Neural cell (in vitro differentiated cells): ENCODE measurements around the gene TINAGL1. TPM values are rescaled to one million over a fixed set of nuclear protein-coding genes. Genes with fewer than 3 reads are reported as not detected.

ENCODE experiments used
- H2AFZ ChIP-seq: fragments of 200-600, 300-800 bp; sonication (generic), shearing (Covaris generic); 2 replicates; pipeline ENCODE4 v1.6.0; 2014; ENCODE audit warnings: low read depth, mild to moderate bottlenecking, antibody characterized with exemption, low read length, moderate library complexity
- H3F3A ChIP-seq: fragments of 200-600 bp; shearing (Covaris generic); 2 replicates; pipeline ENCODE4 v1.6.1; 2016; ENCODE audit warnings: mild to moderate bottlenecking, moderate library complexity, mixed read lengths, antibody characterized with exemption, low read length; ENCODE audit not compliant: insufficient read depth, poor library complexity, severe bottlenecking
- H3K27ac ChIP-seq: fragments of 200-600, 300-800 bp; sonication (generic), shearing (Covaris generic); 2 replicates; pipeline ENCODE4 v1.5.1; 2014; ENCODE audit warnings: mild to moderate bottlenecking, low read length, moderate library complexity
- H3K27me3 ChIP-seq: fragments of 300-800, 200-600 bp; sonication (generic), shearing (Covaris generic); 2 replicates; pipeline ENCODE4 v1.6.0; 2014; ENCODE audit warnings: mild to moderate bottlenecking, low read depth, low read length, moderate library complexity; ENCODE audit not compliant: insufficient read depth
- H3K36me3 ChIP-seq: fragments of 300-800, 200-600 bp; sonication (generic), shearing (Covaris generic); 2 replicates; pipeline ENCODE4 v1.5.1; 2014; ENCODE audit warnings: mild to moderate bottlenecking, antibody characterized with exemption, low read length, moderate library complexity; ENCODE audit not compliant: insufficient read depth
- H3K4me2 ChIP-seq: fragments of 300-800, 200-600 bp; sonication (generic), shearing (Covaris generic); 2 replicates; pipeline ENCODE4 v1.6.0; 2014; ENCODE audit warnings: mild to moderate bottlenecking, low read length
- H3K4me3 ChIP-seq: fragments of 300-800, 200-600 bp; sonication (generic), shearing (Covaris generic); 2 replicates; pipeline ENCODE4 v1.5.1; 2014; ENCODE audit warnings: mild to moderate bottlenecking, low read length, moderate library complexity
- H3K79me2 ChIP-seq: fragments of 200-600 bp; shearing (Covaris generic); replicated peaks from 2 replicates; pipeline ENCODE4 v1.6.0; 2014; ENCODE audit warnings: mild to moderate bottlenecking, low read length, moderate library complexity; ENCODE audit not compliant: insufficient read depth
- H3K9ac ChIP-seq: fragments of 300-800, 200-600 bp; sonication (generic), shearing (Covaris generic); 2 replicates; pipeline ENCODE4 v1.6.1; 2016; ENCODE audit warnings: mild to moderate bottlenecking, low read length, mixed read lengths
- H3K9me2 ChIP-seq: fragments of 200-600 bp; shearing (Covaris generic); 2 replicates; pipeline ENCODE4 v1.6.1; 2016; ENCODE audit warnings: mild to moderate bottlenecking, low read length, mixed read lengths; ENCODE audit not compliant: insufficient read depth
- H3K9me3 ChIP-seq: fragments of 200-600, 300-800 bp; sonication (generic), shearing (Covaris generic); 2 replicates; pipeline ENCODE4 v1.6.1; 2016; ENCODE audit warnings: mild to moderate bottlenecking, mixed run types, low read length, moderate library complexity, mixed read lengths
- H4K20me1 ChIP-seq: fragments of 200-600 bp; shearing (Covaris generic); 2 replicates; pipeline ENCODE4 v1.6.1; 2016; ENCODE audit warnings: mild to moderate bottlenecking, mixed run types; ENCODE audit not compliant: insufficient read depth
- CTCF ChIP-seq: fragments of 450-650 bp; IDR thresholded peaks from 2 replicates; pipeline ENCODE4 v1.5.1; 2014; ENCODE audit warnings: antibody characterized with exemption, mild to moderate bottlenecking, moderate library complexity; ENCODE audit not compliant: poor library complexity, severe bottlenecking
- EP300 ChIP-seq: fragments of 450-650 bp; conservative IDR thresholded peaks from 2 replicates; pipeline ENCODE4 v1.6.1; 2014; ENCODE audit warnings: antibody characterized with exemption, mild to moderate bottlenecking, moderate library complexity; ENCODE audit not compliant: poor library complexity, severe bottlenecking
- EZH2 ChIP-seq: fragments of 200-600, 300-800 bp; shearing (Covaris generic), sonication (generic); IDR thresholded peaks from 2 replicates; pipeline ENCODE4 v1.6.1; 2014; ENCODE audit warnings: antibody characterized with exemption, low read length, borderline replicate concordance, mild to moderate bottlenecking; ENCODE audit not compliant: insufficient read depth, poor library complexity, severe bottlenecking
- MXI1 ChIP-seq: fragments of 450-650 bp; conservative IDR thresholded peaks from 2 replicates; pipeline ENCODE4 v1.6.1; 2014; ENCODE audit warnings: antibody characterized with exemption, mild to moderate bottlenecking; ENCODE audit not compliant: poor library complexity, severe bottlenecking
- POLR2AphosphoS5 ChIP-seq: IDR thresholded peaks from 2 replicates; pipeline ENCODE4 v1.6.1; 2012
- RAD21 ChIP-seq: fragments of 450-650 bp; conservative IDR thresholded peaks from 2 replicates; pipeline ENCODE4 v1.6.1; 2014; ENCODE audit warnings: antibody characterized with exemption, mild to moderate bottlenecking, moderate library complexity
- REST ChIP-seq: IDR thresholded peaks from 2 replicates; pipeline ENCODE4 v1.6.1; 2012; ENCODE audit warnings: borderline replicate concordance
- SMC3 ChIP-seq: fragments of 450-650 bp; conservative IDR thresholded peaks from 2 replicates; pipeline ENCODE4 v1.6.1; 2014; ENCODE audit warnings: antibody characterized with exemption, mild to moderate bottlenecking, moderate library complexity; ENCODE audit not compliant: poor library complexity
- TAF1 ChIP-seq: IDR thresholded peaks from 2 replicates; pipeline ENCODE4 v1.6.1; 2012; ENCODE audit warnings: low read depth
- polyA plus RNA-seq: library from polyadenylated mRNA; depleted of rRNA; stranded (reverse); fragments of >200 nt; gene quantifications from 2 replicates; pipeline ENCODE4 v1.2.3, GENCODE V29; 2014

Gene TINAGL1
- polyA plus RNA-seq, 1 donor from 2014 or later: not detected

DNA sequence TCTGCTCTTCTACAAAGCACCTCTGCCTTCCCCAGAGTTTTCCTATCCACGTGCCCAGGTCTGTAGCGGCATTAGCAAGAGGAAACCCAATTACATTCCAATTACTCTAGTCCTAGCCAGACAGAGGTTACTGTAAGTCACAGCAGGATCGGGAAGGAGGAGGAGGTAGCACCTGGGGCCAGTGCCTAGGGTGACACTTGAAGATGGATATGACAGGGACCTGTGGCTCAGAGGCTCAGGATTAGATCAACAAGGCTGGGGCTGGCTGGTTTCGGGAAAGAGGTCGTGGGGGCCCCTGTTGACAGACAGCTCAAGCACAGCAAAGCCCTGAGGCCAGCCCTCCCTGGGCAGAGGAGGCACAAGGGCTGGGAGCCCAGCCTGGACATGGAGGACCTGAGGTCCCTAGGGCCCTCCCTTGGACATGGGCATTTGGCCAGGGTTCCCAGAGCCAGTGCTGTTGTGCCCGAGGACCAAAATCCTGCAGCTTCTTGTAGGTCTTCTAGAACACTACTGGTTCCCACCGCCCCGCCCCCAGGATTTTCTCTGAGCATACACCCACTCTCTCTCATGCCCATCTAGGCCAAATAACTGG is 38.2 kb downstream of the TINAGL1 start:
- peaks cover 18% of the 10 kb centered on the region for H3K27me3 ChIP-seq
- no peaks in the 10 kb centered on the region for H3K36me3 ChIP-seq
- no peak overlapping the region for H3K27ac ChIP-seq
- H4K20me1 ChIP-seq: no peaks in the 10 kb centered on the region
- H3F3A ChIP-seq: no peaks in the 10 kb centered on the region
- no peaks in the 10 kb centered on the region for H3K79me2 ChIP-seq
- no peak overlapping the region for H2AFZ ChIP-seq
- TF ChIP-seq MXI1 (no peak), RAD21 (no peak), EZH2 (no peak), CTCF (no peak), EP300 (no peak), SMC3 (no peak), REST (no peak), POLR2AphosphoS5 (no peak), TAF1 (no peak)
- H3K9ac ChIP-seq: no peak overlapping the region
- H3K9me2 ChIP-seq: no peaks in the 10 kb centered on the region
- no peaks in the 10 kb centered on the region for H3K9me3 ChIP-seq
- H3K4me3 ChIP-seq: no peak overlapping the region
- no peak overlapping the region for H3K4me2 ChIP-seq

GRCh38 chr1:31615414-31615813 is 39.1 kb downstream of the TINAGL1 start:
- no peaks in the 10 kb centered on the region for H3K36me3 ChIP-seq
- no peaks in the 10 kb centered on the region for H3F3A ChIP-seq
- no peak overlapping the region for H3K4me2 ChIP-seq
- TF ChIP-seq REST (no peak), EZH2 (no peak), CTCF (no peak), TAF1 (no peak), RAD21 (no peak), EP300 (no peak), POLR2AphosphoS5 (no peak), SMC3 (no peak), MXI1 (no peak)
- no peaks in the 10 kb centered on the region for H4K20me1 ChIP-seq
- no peak overlapping the region for H3K4me3 ChIP-seq
- no peak overlapping the region for H2AFZ ChIP-seq
- H3K9me3 ChIP-seq: no peaks in the 10 kb centered on the region
- no peaks in the 10 kb centered on the region for H3K79me2 ChIP-seq
- peaks cover 18% of the 10 kb centered on the region for H3K27me3 ChIP-seq
- no peak overlapping the region for H3K9ac ChIP-seq
- no peak overlapping the region for H3K27ac ChIP-seq
- H3K9me2 ChIP-seq: no peaks in the 10 kb centered on the region
